ENCODE measurements around the gene ADAMTS9. TPM values are rescaled to one million over a fixed set of nuclear protein-coding genes. Genes with fewer than 3 reads are reported as not detected.

ADAMTS9 gene
- total RNA-seq, 1 donor from 2014 or later, result 261 TPM

GRCh38 chr3:64555351-64555750 is 132.4 kb downstream of the ADAMTS9 start:
- H3K36me3 Mint-ChIP-seq (ENCODE audit: low read depth, unreplicated experiment), result peaks cover 83% of the 10 kb centered on the region
- H3K27ac Mint-ChIP-seq (ENCODE audit: unreplicated experiment), result no peak overlapping the region
- H3K9me3 Mint-ChIP-seq (ENCODE audit: unreplicated experiment), result no peaks in the 10 kb centered on the region
- peaks cover 1% of the 10 kb centered on the region for H3K27me3 Mint-ChIP-seq (ENCODE audit: unreplicated experiment)
- H3K4me1 Mint-ChIP-seq (ENCODE audit: unreplicated experiment), result peaks cover 7% of the 10 kb centered on the region
- TF ChIP-seq, protein P1, sequence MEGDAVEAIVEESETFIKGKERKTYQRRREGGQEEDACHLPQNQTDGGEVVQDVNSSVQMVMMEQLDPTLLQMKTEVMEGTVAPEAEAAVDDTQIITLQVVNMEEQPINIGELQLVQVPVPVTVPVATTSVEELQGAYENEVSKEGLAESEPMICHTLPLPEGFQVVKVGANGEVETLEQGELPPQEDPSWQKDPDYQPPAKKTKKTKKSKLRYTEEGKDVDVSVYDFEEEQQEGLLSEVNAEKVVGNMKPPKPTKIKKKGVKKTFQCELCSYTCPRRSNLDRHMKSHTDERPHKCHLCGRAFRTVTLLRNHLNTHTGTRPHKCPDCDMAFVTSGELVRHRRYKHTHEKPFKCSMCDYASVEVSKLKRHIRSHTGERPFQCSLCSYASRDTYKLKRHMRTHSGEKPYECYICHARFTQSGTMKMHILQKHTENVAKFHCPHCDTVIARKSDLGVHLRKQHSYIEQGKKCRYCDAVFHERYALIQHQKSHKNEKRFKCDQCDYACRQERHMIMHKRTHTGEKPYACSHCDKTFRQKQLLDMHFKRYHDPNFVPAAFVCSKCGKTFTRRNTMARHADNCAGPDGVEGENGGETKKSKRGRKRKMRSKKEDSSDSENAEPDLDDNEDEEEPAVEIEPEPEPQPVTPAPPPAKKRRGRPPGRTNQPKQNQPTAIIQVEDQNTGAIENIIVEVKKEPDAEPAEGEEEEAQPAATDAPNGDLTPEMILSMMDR (IDR thresholded peaks at IDR 0.05; ENCODE audit: unreplicated experiment), result no peak
- DNase-seq (ENCODE audit: low spot score), result no peak
- H3K4me3 Mint-ChIP-seq (ENCODE audit: unreplicated experiment), result peak overlapping the region; percentile 29

GRCh38 chr3:64554096-64554920 is 133.5 kb downstream of the ADAMTS9 start:
- H3K36me3 Mint-ChIP-seq (ENCODE audit: low read depth, unreplicated experiment), result peaks cover 85% of the 10 kb centered on the region
- peaks cover 1% of the 10 kb centered on the region for H3K27me3 Mint-ChIP-seq (ENCODE audit: unreplicated experiment)
- no peak for DNase-seq (ENCODE audit: low spot score)
- no peaks in the 10 kb centered on the region for H3K9me3 Mint-ChIP-seq (ENCODE audit: unreplicated experiment)
- H3K4me3 Mint-ChIP-seq (ENCODE audit: unreplicated experiment), result no peak overlapping the region
- TF ChIP-seq, protein P1 (IDR thresholded peaks at IDR 0.05; ENCODE audit: unreplicated experiment), result no peak
- H3K4me1 Mint-ChIP-seq (ENCODE audit: unreplicated experiment), result peaks cover 5% of the 10 kb centered on the region
- H3K27ac Mint-ChIP-seq (ENCODE audit: unreplicated experiment), result no peak overlapping the region

DNA sequence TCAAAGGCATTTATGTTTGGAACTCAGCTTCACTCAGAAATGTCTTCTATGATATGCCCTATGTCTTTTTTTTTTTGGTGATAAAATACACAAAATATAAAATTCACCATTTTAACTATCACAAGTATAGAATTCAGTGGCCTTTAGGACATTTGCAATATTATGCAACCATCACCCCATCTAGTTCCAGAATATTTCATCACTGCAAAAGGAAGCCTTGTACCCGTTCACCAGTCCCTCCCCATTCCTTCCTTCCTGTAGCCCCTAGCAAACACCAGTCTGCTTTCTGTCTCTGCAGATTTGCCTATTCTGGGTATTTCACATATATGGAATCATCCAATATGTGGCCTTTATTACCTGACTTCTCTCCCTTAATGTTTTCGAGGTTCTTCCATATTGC is 134.8 kb downstream of the ADAMTS9 start:
- Mint-ChIP-seq H3K27ac (ENCODE audit: unreplicated experiment) (no peak overlapping the region), H3K4me3 (ENCODE audit: unreplicated experiment) (no peak overlapping the region), H3K36me3 (ENCODE audit: low read depth, unreplicated experiment) (peaks cover 80% of the 10 kb centered on the region)

DNA sequence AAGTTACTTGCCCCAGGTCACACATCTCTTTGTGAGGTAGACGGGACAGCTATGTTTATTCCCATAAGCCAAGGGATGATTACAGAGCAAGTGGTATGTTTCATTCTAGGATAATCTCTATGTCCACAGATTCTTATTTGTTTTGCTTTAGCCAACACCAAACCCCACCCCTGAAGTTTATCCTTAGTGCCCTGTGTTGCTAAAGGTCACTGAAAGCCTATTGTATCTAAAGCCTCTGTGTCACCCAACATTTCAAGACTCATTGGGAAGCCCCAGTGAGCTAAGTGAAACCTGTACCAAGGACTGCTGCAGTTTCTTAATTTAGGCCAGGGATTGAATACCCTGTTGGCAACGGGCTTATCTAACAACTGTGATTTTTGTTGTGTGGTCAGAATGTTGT is 135.6 kb downstream of the ADAMTS9 start:
- Mint-ChIP-seq H3K36me3 (ENCODE audit: low read depth, unreplicated experiment) (peaks cover 80% of the 10 kb centered on the region), H3K9me3 (ENCODE audit: unreplicated experiment) (no peaks in the 10 kb centered on the region), H3K4me1 (ENCODE audit: unreplicated experiment) (peaks cover 5% of the 10 kb centered on the region), H3K4me3 (ENCODE audit: unreplicated experiment) (no peak overlapping the region), H3K27me3 (ENCODE audit: unreplicated experiment) (peaks cover 1% of the 10 kb centered on the region), H3K27ac (ENCODE audit: unreplicated experiment) (no peak overlapping the region)
- TF ChIP-seq, protein P1 (IDR thresholded peaks at IDR 0.05; ENCODE audit: unreplicated experiment), result no peak
- DNase-seq (ENCODE audit: low spot score), result no peak

More for the DNA sequence above, 134.8 kb downstream of the ADAMTS9 start:
- no peaks in the 10 kb centered on the region for H3K9me3 Mint-ChIP-seq (ENCODE audit: unreplicated experiment)
- no peak for DNase-seq (ENCODE audit: low spot score)
- TF ChIP-seq, protein P1 (IDR thresholded peaks at IDR 0.05; ENCODE audit: unreplicated experiment), result no peak
- peaks cover 5% of the 10 kb centered on the region for H3K4me1 Mint-ChIP-seq (ENCODE audit: unreplicated experiment)
- peaks cover 1% of the 10 kb centered on the region for H3K27me3 Mint-ChIP-seq (ENCODE audit: unreplicated experiment)

DNA sequence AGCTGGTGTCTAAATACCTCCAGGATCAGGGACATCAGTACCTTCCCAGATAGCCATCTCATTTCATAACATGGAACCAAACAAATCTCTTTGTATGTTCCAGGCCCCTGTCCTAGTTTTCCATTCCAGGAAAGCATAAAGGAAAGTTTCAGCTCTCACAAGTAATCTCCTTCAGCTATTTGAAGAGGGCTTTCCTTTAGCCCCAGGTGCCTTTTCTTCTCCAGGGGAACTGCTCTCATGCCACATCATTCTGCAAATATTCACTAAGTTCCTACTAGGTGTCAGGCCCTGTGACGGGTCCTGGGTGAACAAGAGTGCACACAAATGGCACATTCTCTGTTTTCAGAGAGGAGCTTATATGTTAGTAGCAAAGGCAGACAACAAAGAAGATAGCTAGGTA is 136.1 kb downstream of the ADAMTS9 start:
- TF ChIP-seq, protein P1 (IDR thresholded peaks at IDR 0.05; ENCODE audit: unreplicated experiment), result no peak
- Mint-ChIP-seq H3K36me3 (ENCODE audit: low read depth, unreplicated experiment) (peaks cover 80% of the 10 kb centered on the region), H3K4me3 (ENCODE audit: unreplicated experiment) (peak overlapping the region; percentile 14), H3K27ac (ENCODE audit: unreplicated experiment) (no peak overlapping the region), H3K9me3 (ENCODE audit: unreplicated experiment) (no peaks in the 10 kb centered on the region), H3K27me3 (ENCODE audit: unreplicated experiment) (peaks cover 3% of the 10 kb centered on the region), H3K4me1 (ENCODE audit: unreplicated experiment) (peaks cover 3% of the 10 kb centered on the region)
- DNase-seq (ENCODE audit: low spot score), result no peak

All from endothelial cell (in vitro differentiated cells).